HG02970 (cell line): ENCODE results near the gene FMO1.
"Not testable (repeated sequence)": the region's sequence is repeated elsewhere in the genome, so short reads cannot be mapped to it uniquely, and the experiment has no call there.

Source experiments
- ATAC-seq: cut with Tn5 transposase; IDR thresholded peaks from one replicate; pipeline ENCODE4 v1.9.1; 2021; ENCODE audit warnings: mild to moderate bottlenecking, moderate library complexity, moderate number of reproducible peaks; ENCODE audit not compliant: unreplicated experiment, low FRiP score

FMO1 gene

DNA sequence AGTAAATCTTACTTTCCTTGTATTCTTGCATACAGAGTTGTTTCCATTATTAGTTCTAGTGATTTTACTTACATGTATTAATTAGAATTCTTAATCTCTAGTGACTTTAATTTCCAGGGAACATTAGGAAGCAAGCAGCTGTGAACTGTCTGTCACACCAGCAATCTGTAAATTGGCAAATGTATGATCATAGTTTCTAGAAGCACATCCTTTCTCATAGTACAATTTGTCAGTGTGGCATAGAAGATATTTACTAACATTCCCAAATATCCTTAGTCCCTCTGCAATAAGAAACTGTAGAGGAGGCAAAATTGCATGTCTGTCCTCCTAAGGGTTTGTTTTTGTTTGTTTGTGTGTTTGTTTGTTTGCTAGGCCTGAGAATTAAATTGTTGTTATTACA, 17.0 kb upstream of the FMO1 start:
- no peak for ATAC-seq

DNA sequence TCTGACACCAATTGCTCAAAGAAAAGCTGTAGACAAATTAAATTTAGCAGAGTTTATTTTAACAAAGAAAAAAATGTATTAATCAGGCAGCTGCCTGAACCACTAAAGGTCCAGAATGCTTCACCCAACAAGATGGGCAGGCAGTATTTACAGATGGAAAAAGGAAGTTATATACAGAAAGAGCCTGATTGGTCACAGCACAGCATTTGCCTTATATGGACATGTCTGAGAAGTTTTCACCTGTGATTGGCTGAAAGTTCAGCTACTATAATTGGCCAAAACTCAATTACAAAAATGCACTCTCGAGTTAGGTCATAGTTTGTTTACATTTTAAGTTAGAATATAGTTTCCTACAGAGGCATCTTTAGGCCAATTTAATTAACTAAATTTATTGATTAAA, 15.1 kb upstream of the FMO1 start:
- ATAC-seq: no peak

DNA sequence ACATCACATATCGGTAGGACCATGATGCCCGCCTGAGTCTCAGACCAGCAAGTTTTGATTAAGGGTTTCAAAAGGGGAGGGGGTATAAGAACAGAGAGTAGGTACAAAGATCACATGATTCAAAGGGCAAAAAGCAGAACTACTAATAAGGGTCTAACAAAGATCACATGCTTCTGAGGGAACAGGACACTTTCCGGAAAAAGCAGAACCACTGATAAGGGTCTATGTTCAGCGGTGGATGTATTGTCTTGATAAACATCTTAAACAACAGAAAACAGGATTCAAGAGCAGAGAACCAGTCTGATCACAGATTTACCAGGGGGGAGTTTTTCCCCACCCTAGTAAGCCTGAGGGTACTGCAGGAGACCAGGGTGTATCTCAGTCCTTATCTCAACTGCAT, 12.1 kb upstream of the FMO1 start:
- not testable (repeated sequence) for ATAC-seq

DNA sequence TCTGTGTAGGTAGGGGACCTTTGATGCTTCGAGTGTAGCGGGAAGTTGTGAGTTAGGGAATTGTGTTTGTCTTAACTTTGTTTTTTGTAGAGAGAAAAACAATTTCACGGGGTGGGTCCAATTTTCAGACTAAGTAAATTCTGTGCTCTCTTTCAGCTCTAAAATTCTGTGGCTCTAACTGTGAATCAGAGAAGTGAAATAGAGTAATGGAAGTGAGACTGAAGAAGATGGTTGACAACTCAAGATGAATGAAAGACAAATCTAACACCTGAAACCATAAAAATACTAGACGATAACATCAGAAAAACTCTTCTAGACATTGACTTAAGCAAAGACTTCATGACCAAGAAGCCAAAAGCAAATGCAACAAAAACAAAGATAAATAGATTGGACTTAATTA, 4.4 kb upstream of the FMO1 start:
- no peak for ATAC-seq

DNA sequence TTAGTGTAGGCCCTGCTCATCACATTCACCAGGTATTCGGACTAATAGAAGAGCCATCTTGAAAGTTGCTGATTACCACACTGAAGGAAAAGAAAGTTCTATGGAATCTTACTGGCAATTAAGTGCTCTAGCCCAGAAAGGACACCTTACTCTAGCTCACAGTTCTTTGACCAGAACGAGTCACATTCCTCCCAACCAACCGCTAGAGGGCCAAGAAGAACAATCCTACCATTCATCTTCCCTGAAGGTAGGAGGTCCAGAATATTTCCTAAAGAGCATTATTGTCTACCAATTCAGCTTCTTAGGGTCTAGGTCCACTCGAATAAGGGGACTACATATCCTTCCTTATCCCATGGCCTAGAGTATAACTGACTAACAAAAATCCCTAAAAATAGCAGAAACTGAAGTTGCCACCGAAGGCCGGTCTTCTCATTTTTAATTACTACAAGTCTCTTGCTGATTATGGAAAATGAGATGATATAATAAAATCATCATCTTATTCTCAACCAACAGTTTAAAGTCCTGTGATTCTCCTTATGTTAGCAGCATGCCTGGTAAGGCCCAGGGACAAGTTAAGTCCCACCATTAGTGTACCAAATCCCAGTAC, 2.7 kb upstream of the FMO1 start:
- no peak for ATAC-seq

DNA sequence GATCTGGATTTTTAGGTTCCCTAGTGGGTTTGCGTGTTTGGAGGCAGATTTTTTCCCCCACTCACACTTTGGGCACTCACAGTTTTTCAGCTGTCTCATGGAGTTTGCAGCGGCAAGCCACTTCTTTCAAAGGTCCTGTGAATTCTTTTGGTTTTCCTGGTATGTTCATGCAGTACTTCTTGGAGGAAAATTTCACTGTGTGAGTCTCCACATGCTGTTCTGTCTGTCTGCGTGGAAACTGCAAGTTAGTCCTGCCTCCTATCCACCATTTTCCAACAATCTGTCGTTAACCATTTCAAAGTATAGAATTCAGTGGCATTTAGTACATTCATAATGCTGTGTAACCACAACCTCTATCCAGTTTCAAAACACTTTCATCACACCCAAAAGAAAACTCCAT, 793 bp upstream of the FMO1 start:
- no peak for ATAC-seq

DNA sequence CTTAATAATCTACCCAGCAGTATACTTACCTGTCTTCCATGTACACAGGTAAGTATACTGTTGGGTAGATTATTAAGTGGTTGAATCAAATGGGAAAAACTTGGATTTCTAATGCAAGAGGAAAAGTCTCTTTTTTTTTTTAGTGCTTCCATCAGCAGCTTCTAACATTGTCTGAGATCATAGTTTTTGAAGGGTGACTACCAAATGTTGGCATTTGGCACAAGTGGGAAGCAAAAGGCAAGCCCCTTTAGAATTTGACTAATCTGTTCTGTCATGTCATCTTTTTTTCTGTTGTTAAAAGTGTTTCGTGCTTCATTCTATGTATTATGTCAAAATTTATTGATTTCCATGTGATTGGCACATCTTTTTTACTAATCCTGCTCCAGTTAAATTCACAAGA, 547 bp downstream of the FMO1 start:
- ATAC-seq: no peak

DNA sequence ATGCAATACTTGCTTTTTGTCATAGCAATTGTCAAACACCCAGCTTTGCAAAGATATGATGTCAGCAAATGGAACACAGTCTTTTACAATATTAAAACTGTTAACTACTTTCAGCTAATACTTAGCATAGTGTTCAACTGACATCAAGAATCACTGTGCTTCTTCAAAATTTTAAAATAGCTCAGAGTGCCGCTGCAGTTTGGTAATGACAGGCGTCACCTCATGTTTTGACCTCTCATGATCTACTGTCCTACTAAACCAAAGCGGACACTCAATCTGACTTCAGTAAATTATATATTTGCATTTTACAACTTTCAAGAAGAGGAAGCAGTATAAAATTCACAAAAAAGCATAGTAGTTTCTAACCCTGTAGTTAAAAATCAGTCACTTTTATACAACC, 2.0 kb downstream of the FMO1 start:
- ATAC-seq: no peak

DNA sequence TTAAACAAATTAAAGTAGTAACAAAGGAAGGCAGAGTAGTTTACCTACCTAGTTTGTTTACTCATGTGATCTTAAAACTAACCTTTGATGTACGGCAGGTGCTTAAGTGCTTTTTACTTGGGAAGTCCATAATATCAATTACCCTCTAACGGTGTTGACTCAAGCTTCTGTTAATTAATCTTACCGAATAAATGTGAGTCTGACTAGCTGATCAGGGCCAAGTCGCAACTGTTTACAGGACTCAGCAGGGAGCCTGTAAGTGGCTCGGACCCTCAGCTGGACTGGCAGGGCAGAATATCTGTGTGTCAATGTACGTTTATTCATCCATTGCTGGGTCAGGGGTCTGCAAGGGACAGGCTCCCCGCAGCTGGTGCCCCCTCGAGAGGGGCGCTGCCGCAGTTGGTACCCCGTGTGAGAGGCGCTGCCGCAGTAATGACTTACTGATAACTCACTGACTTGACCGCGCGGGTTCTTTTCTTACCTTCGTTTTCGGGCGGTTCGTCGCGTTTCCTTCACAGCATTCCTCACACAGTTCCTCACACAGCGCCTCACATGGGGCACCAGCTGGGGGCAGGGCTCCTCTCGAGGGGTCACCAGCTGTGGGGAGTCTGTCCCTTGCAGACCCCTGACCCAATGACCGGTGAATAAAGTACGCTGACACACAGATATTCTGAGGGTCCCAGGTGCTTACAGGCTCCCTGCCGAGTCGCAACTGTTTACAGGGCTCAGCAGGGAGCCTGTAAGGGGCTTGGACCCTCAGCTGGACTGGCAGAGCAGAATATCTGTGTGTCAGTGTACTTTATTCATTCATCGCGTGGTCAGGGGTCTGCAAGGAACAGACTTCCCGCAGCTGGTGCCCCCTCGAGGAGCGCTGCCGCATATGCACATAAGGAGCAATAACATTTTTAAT, 3.0 kb downstream of the FMO1 start:
- no peak for ATAC-seq

DNA sequence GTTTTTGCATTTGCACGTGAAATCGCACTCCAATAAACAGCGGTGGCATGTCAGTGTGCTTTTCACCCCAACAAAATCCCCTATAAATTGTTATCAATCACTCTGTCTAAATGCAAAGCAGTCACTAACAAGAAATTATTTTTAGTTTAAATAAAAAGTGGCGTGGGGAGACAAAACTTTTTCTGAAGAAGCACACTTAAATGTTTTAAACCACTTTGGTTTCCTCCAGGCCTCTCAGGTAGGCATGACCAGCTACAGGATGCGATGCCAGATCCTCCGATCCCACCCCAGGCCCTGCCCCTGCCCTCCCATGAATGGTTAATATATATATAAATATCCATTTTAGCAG, 3.6 kb downstream of the FMO1 start:
- ATAC-seq: no peak

DNA sequence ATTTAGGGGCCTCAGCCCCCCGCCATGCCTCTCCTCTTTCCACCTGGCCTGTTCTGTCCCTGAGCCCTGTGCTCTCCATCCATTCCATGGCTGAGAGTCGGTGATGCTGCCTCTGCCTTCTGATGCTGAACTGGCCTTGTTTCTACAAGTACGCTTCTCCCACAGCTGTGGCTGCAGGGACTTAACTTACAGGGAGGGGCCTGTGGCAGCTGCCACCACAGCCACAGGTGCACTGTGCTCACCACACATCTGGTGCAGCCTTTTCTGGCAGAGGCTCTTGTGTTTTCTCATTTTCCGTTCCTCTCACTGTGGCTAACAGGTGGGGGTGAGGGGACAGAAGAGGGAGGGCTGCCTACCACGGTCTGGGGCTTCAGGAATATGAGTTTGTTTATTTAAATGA, 4.2 kb downstream of the FMO1 start:
- ATAC-seq: peak; percentile 86

DNA sequence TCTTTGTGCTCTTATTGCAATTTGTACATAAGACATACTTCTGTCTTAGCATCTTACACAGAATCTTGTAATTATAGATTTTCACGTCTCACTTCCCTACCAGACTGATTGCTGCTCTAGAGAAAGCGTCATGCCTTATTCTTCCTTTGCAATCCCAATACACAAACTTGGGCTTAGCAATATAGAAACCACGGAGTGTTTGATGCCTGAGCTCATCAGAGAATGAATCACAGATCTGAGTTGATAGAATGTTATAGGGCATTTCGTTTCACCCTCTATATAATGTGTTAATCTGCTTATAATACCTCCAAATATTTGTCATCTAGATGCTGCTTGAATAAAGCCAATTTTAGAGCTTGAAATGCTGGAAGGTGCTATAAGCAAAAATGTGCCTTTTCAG, 6.6 kb downstream of the FMO1 start:
- ATAC-seq: no peak

DNA sequence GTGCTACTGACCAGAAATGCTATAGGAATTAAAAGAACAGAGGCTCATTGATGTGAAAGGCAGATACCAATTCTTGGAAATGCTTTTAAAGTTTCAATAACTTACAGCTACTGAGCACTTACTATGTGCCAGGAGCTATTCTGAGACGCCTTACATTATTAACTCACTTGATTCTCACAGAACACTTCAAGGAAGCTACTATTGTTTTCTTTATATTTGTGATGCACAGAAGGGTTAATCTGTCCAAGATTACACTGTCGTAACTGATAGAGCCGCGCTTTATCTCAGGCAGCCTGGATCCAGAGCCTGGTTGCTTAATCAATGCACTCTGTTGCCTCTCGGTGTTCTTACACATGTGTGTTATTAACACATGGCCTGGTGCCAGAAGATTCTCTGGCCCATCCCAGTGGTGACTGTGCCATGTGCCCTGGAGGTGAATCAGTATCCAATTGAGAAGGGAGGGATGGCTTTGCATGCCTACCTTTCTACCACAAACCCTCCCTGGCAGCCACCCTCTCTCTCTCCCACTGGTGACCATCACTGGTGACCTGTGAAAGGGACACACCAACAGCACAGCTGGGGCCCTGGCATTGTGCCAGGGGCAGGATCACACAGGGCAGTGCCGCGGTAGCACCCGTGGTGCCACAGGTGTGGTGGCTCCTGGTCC, 8.8 kb downstream of the FMO1 start:
- no peak for ATAC-seq

DNA sequence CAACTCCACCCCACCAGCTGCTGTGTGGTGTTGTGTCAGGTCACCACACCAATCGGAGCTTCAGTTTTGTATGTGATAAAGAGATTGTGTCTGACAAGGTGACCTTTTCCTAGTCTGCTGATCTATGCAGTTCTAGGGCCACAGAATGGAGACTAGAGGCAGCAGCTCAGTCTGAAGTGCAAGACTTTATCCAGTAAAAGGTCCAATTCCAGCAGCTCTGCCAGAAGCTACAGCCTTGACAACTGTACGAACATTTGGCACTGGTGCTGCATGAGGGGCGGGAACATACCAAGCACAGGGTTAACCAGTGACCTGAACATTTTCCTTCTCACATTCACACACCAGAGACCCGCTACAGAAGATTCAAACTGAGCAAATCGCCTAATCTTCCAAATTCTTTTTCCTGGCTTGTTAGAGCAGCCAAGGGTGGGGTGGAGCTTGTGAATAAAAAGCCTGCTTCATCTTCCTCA, 9.3 kb downstream of the FMO1 start:
- no peak for ATAC-seq

DNA sequence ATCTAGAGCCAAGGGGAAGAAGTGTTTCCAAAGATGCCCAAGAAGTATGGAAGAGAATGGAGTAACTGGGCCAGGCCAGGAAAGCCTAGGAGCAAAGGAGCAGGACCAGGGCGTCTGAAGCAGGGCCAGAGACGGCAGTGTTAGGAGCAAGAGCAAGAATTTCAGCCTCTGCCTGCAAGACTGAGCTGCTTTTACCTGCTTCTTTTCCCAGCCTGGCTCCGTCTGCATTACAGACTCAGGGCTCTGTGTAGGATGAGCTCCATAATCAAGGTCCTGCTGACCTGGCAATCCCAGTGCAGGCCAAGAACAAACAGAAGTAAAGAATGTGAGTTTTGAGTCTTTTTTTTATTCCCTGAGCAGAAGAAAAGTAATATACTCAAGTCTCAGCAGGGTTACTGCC, 10.1 kb downstream of the FMO1 start:
- ATAC-seq: no peak

DNA sequence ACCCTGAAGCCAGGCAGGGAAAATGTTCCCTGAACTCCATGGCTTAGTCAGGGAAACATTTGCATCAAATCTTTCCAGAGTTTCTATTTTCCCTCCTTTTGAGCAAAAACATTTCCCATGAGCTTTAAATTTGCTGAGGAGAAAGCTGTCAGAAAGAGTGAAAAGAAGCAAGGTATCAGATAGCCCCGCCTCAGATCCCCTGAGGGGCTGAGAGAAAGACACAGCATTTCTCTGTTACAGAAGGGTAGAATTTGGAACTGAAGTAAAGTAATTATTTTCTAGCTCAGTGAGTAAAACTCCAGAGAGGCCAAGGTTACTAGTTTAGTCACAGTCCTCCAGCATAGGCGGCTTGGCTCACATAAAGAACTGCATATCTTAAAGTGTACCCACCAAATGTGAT, 10.6 kb downstream of the FMO1 start:
- no peak for ATAC-seq

DNA sequence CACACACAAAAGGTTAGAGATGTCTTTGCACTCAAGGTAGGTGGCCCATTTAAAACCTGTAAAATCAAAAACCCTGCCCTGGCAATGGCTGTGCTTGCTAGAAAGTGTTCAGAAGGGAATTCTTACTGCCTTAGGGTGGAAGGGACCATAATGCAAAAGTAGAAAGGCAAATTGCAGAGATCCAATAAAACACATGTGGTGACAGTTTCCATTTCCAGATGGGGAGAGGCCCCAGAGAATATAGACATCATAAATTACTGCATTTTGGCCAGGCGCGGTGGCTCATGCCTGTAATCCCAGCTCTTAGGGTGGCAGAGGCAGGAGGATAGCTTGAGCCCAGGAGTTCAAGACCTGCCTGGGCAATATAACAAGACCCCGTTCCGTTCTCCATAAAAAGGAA, 13.0 kb downstream of the FMO1 start:
- ATAC-seq: no peak

DNA sequence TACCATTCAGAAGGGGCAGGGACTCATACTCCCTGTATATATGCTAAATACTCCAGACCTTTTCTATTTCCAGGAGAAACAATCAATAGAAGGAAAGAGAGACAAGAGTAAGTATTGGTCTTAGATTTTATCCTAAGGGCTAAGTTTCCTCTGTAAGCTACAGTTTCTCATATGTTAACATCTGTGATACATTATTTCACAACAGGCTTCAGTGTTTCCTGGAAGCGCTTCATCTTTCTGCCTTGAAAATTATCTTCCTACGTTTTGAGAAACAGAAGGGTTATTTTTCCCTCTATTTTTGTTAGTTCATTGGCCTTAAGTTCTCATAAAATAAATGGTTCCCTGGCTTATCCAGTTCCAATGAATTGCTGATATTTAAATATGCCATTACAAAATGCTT, 15.6 kb downstream of the FMO1 start:
- ATAC-seq: no peak

DNA sequence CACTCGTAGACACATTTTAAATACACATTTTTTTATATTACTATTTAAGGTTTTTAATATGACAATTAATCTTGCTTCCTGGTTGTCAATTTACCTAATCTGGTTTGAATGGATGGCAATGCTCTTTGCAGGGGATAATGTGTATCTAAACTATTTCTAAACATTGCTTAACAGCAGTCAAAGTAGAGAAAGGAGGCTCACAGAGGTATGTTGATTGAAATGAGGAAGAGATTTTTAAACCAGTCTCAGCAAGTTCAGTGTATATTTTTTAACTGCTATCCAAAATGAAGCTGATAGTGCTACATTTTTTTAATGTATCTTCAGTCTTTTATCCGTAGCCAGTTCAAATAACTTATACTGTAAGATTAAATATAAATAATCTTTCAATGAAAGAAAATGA, 17.4 kb downstream of the FMO1 start:
- no peak for ATAC-seq

DNA sequence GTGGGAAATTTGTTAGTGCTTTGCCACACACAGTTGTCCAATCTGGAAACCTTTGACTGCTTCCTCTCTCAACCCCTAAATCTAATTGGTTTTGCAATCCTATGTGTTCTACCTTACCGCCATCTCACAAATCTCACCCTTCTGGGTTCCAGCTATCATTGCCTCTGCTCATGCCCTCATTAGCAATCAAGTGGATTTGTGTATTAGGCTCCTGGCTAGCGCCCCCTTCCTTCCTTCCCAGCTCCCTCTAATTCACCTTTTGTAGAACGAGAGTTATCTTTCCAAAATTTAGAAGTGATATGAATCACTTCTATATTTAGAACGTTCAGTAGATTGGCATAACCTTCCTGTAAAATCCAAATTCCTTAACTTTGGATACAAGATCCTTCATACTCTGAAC, 18.6 kb downstream of the FMO1 start:
- ATAC-seq: no peak

DNA sequence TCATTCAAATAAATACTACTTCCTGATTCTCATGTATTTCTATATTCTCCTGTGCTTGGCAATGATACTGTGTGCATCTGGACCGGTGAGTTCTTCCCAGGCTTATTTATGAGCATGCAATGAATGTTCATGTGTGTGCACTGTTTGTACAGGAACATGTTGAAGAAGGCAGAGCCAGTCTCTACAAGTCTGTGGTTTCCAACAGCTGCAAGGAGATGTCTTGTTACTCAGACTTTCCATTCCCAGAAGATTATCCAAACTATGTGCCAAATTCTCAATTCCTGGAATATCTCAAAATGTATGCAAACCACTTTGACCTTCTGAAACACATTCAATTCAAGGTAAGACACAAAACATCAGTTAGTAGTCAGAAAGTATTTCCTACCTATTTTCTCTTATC, 19.1 kb downstream of the FMO1 start:
- no peak for ATAC-seq

DNA sequence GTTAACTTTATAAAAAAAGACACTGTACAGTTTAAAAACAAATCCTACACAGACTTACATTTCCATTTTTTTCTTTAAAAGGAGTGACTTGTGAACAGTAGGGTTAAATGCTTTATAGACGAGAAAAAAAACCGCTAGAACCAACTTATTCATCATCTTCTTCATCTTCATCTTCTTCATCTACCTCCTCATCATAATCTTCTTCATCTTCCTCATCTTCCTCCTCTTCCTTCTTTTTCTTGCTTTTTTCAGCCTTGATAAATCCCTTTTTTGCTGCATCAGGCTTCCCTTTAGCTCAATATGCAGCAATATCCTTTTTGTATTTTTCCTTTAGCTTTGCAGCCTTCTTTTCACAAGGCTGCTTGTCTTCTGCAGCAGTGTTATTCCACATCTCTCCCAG, 22.5 kb downstream of the FMO1 start:
- ATAC-seq: no peak
